GM21786 (cell line): ENCODE data around the gene SUPT3H.

Source experiments
- ATAC-seq: cut with Tn5 transposase; IDR thresholded peaks from one replicate; pipeline ENCODE4 v1.9.1; 2021; ENCODE audit not compliant: unreplicated experiment

Gene SUPT3H

GRCh38 chr6:45021676-45022075 lies 356.1 kb downstream of the SUPT3H start:
- ATAC-seq = no peak

GRCh38 chr6:45012687-45013086 lies 365.0 kb downstream of the SUPT3H start:
- ATAC-seq = no peak

- no peak for ATAC-seq
Observed at GRCh38 chr6:45009576-45009975, 368.2 kb downstream of the SUPT3H start.

- no peak for ATAC-seq
Observed at GRCh38 chr6:45006893-45007292, 370.8 kb downstream of the SUPT3H start.

GRCh38 chr6:45003961-45004360 lies 373.8 kb downstream of the SUPT3H start:
- ATAC-seq = no peak

GRCh38 chr6:45003387-45003786 lies 374.3 kb downstream of the SUPT3H start:
- ATAC-seq = no peak

GRCh38 chr6:45002390-45003105 lies 375.2 kb downstream of the SUPT3H start:
- ATAC-seq = no peak

GRCh38 chr6:45001663-45002062 lies 376.1 kb downstream of the SUPT3H start:
- peak; percentile 100 for ATAC-seq

- no peak for ATAC-seq
Observed at GRCh38 chr6:45000833-45001232, 376.9 kb downstream of the SUPT3H start.

- no peak for ATAC-seq
Observed at GRCh38 chr6:44999066-44999465, 378.7 kb downstream of the SUPT3H start.

- ATAC-seq = no peak
Observed at GRCh38 chr6:44995486-44996132, 382.1 kb downstream of the SUPT3H start.

GRCh38 chr6:44989391-44989790 lies 388.3 kb downstream of the SUPT3H start:
- ATAC-seq = no peak

- no peak for ATAC-seq
Observed at GRCh38 chr6:44985006-44985405, 392.7 kb downstream of the SUPT3H start.

GRCh38 chr6:44983467-44984365 lies 394.0 kb downstream of the SUPT3H start:
- ATAC-seq = no peak

GRCh38 chr6:44980841-44981240 lies 396.9 kb downstream of the SUPT3H start:
- no peak for ATAC-seq

GRCh38 chr6:44976677-44977641 lies 400.8 kb downstream of the SUPT3H start:
- no peak for ATAC-seq

- ATAC-seq = no peak
Observed at GRCh38 chr6:44974511-44974910, 403.2 kb downstream of the SUPT3H start.

- no peak for ATAC-seq
Observed at GRCh38 chr6:44972709-44973108, 405.0 kb downstream of the SUPT3H start.

- ATAC-seq = no peak
Observed at GRCh38 chr6:44969446-44970185, 408.1 kb downstream of the SUPT3H start.

GRCh38 chr6:44967481-44967880 lies 410.3 kb downstream of the SUPT3H start:
- no peak for ATAC-seq
